GM12874 (cell line): Measurements from ENCODE around the gene SLC35E3.

Experiments used
- CTCF ChIP-seq: IDR thresholded peaks from 2 replicates; pipeline ENCODE4 v1.5.1; 2011; ENCODE audit warnings: low read depth, mild to moderate bottlenecking, control low read depth, low read length, moderate library complexity; ENCODE audit not compliant: insufficient read depth

SLC35E3 gene

GRCh38 chr12:68761442-68761812, 15.5 kb downstream of the SLC35E3 start:
- TF ChIP-seq CTCF: no peak

- no peak for TF ChIP-seq CTCF
Observed at GRCh38 chr12:68761901-68762630, 16.1 kb downstream of the SLC35E3 start.

- TF ChIP-seq CTCF: no peak
Observed at GRCh38 chr12:68762691-68763090, 16.7 kb downstream of the SLC35E3 start.

- no peak for TF ChIP-seq CTCF
Observed at GRCh38 chr12:68765696-68766095, 19.7 kb downstream of the SLC35E3 start.

- no peak for TF ChIP-seq CTCF
Observed at GRCh38 chr12:68766646-68767045, 20.7 kb downstream of the SLC35E3 start.

GRCh38 chr12:68767191-68767590, 21.2 kb downstream of the SLC35E3 start:
- TF ChIP-seq CTCF: no peak

- no peak for TF ChIP-seq CTCF
Observed at GRCh38 chr12:68768431-68768939, 22.5 kb downstream of the SLC35E3 start.

GRCh38 chr12:68769941-68770340, 24.0 kb downstream of the SLC35E3 start:
- TF ChIP-seq CTCF: no peak
